Naive thymus-derived CD4-positive, alpha-beta T cell (primary cell): ENCODE measurements around the gene PRIM2. TPM values are rescaled to one million over a fixed set of nuclear protein-coding genes. Genes with fewer than 3 reads are reported as not detected.
"Not testable (repeated sequence)": the region's sequence is repeated elsewhere in the genome, so short reads cannot be mapped to it uniquely, and the experiment has no call there.

ENCODE experiments used
- ATAC-seq: fragments of 150-1000 bp; cut with Tn5 transposase; 2 replicates; pipeline ENCODE4 v1.10.0; 2021; ENCODE audit warnings: mild to moderate bottlenecking, moderate library complexity
- CTCF ChIA-PET: fragments of 350-600 bp; sonication (Branson Sonifier 250); formaldehyde crosslinking; loops from one replicate; lab custom pipeline; 2021; ENCODE audit warnings: antibody characterized with exemption; lab: Charles Lee
- POLR2A ChIA-PET: fragments of 350-600 bp; sonication (Branson Sonifier 250); formaldehyde crosslinking; loops from one replicate; lab custom pipeline; 2021; ENCODE audit warnings: antibody characterized with exemption, inconsistent platforms; lab: Charles Lee
- DNase-seq, 9 donors: peaks; one replicate each; pipeline versions ENCODE4 v3.0.0 to v3.0.0-alpha.2; 2020 to 2022; ENCODE audit warnings: mixed read lengths in 1 of 9
- H3K27ac ChIP-seq: one replicate; pipeline ENCODE4 v1.7.0; 2013; ENCODE audit warnings: mild to moderate bottlenecking, low read depth, low read length, moderate library complexity
- H3K27me3 ChIP-seq, 2 donors: one replicate each; pipeline ENCODE4 v1.7.0; 2013; ENCODE audit warnings: low read length in 2 of 2, mild to moderate bottlenecking in 2 of 2, moderate library complexity in 2 of 2; ENCODE audit not compliant: control insufficient read depth in 2 of 2, insufficient read depth in 2 of 2
- H3K36me3 ChIP-seq, 3 experiments: 1 replicate in 2 of 3; 2 replicates in 1 of 3; pipeline ENCODE4 v1.7.0; 2013; ENCODE audit warnings: low read length in 3 of 3, mild to moderate bottlenecking in 3 of 3, moderate library complexity in 1 of 3; ENCODE audit not compliant: insufficient read depth in 3 of 3, control insufficient read depth in 2 of 3
- H3K4me1 ChIP-seq, 2 donors: one replicate each; pipeline ENCODE4 v1.7.0; 2013; ENCODE audit warnings: low read length in 2 of 2, mild to moderate bottlenecking in 2 of 2, moderate library complexity in 1 of 2; ENCODE audit not compliant: control insufficient read depth in 2 of 2, insufficient read depth in 2 of 2
- H3K4me3 ChIP-seq: 2 replicates; pipeline ENCODE4 v1.7.0; 2013; ENCODE audit warnings: mild to moderate bottlenecking, low read length
- H3K9me3 ChIP-seq, 3 experiments: 1 replicate in 2 of 3; 2 replicates in 1 of 3; pipeline ENCODE4 v1.7.0; 2013; ENCODE audit warnings: low read length in 3 of 3; ENCODE audit not compliant: control insufficient read depth in 2 of 3
- H3K27ac Mint-ChIP-seq, 9 donors: one replicate each; pipeline ENCODE4 v1.8.0; 2020 to 2022; ENCODE audit warnings: mixed read lengths in 9 of 9, mild to moderate bottlenecking in 8 of 9, moderate library complexity in 5 of 9, inconsistent platforms in 2 of 9
- H3K27me3 Mint-ChIP-seq, 5 donors: one replicate each; pipeline ENCODE4 v1.8.0; 2021 to 2022; ENCODE audit warnings: mixed read lengths in 5 of 5, mild to moderate bottlenecking in 1 of 5
- H3K36me3 Mint-ChIP-seq, 5 donors: one replicate each; pipeline ENCODE4 v1.8.0; 2020 to 2022; ENCODE audit warnings: mixed read lengths in 5 of 5, mild to moderate bottlenecking in 3 of 5, inconsistent platforms in 1 of 5
- H3K4me1 Mint-ChIP-seq, 7 donors: one replicate each; pipeline ENCODE4 v1.8.0; 2020 to 2022; ENCODE audit warnings: mixed read lengths in 7 of 7, mild to moderate bottlenecking in 3 of 7, inconsistent platforms in 1 of 7
- H3K4me3 Mint-ChIP-seq, 10 donors: one replicate each; pipeline ENCODE4 v1.8.0; 2020 to 2022; ENCODE audit warnings: mild to moderate bottlenecking in 10 of 10, mixed read lengths in 10 of 10, moderate library complexity in 6 of 10, inconsistent platforms in 2 of 10
- H3K9me3 Mint-ChIP-seq, 11 donors: one replicate each; pipeline ENCODE4 v1.8.0; 2020 to 2022; ENCODE audit warnings: mixed read lengths in 11 of 11, mild to moderate bottlenecking in 4 of 11, inconsistent platforms in 1 of 11, moderate library complexity in 1 of 11
- intact Hi-C, 2 donors: fragments of 100-400 bp; cut with micrococcal nuclease; formaldehyde crosslinking; loops; one replicate each; pipeline ENCODE4 v1.15.1; 2023
- polyA plus RNA-seq, 2 donors: library from polyadenylated mRNA; unstranded; fragments of 300-500 nt; fragmentation: Illumina TruSeq; gene quantifications; one replicate each; pipeline ENCODE4 v1.2.3, GENCODE V29; 2021
- total RNA-seq, 6 experiments: library from RNA in 5 of 6; stranded (reverse) in 5 of 6; gene quantifications; 1 replicate in 5 of 6; 2 replicates in 1 of 6; pipeline ENCODE4 v1.2.3 and lab custom pipeline; 2021 to 2026

PRIM2 gene
- total and polyA plus RNA-seq, 7 experiments from 2014 or later, result 7.2 to 33.2 (median 11.9) TPM

- POLR2A ChIA-PET, result no interaction called here
- Mint-ChIP-seq H3K27me3 (no peaks in the 10 kb centered on the region), H3K4me1 (peaks cover 9 to 40% (median 24%) of the 10 kb centered on the region in 7 donors), H3K27ac (no peak overlapping the region), H3K36me3 (peaks cover 3 to 29% (median 10%) of the 10 kb centered on the region in 5 donors), H3K9me3 (peaks cover 0 to 5% (median 0%) of the 10 kb centered on the region in 11 donors), H3K4me3 (peak overlapping the region in 2 of 10 donors; percentile 23 to 42)
- no peaks in the 10 kb centered on the region for H3K27me3 ChIP-seq
- ATAC-seq (no peak), DNase-seq (no peak)
- no peaks in the 10 kb centered on the region for H3K36me3 ChIP-seq
- CTCF ChIA-PET, result no interaction called here
- H3K4me3 ChIP-seq, result no peak overlapping the region
- no peaks in the 10 kb centered on the region for H3K9me3 ChIP-seq
- H3K4me1 ChIP-seq, result peaks cover 0 to 5% of the 10 kb centered on the region in 2 donors
- no peak overlapping the region for H3K27ac ChIP-seq
- intact Hi-C loops, result no loop called here
Measured at GRCh38 chr6:57432919-57433684, 115.7 kb downstream of the PRIM2 start.

- H3K27me3 Mint-ChIP-seq, H3K36me3 ChIP-seq, ATAC-seq, POLR2A ChIA-PET, H3K4me3 ChIP-seq, H3K4me3 Mint-ChIP-seq, H3K27me3 ChIP-seq, DNase-seq, H3K4me1 ChIP-seq, H3K27ac Mint-ChIP-seq, intact Hi-C loops, H3K9me3 Mint-ChIP-seq, H3K27ac ChIP-seq, H3K9me3 ChIP-seq, CTCF ChIA-PET: not testable (repeated sequence)
- peaks cover 3 to 28% (median 10%) of the 10 kb centered on the region in 5 donors for H3K36me3 Mint-ChIP-seq
- peaks cover 9 to 39% (median 24%) of the 10 kb centered on the region in 7 donors for H3K4me1 Mint-ChIP-seq
Measured at GRCh38 chr6:57433790-57434189, 116.4 kb downstream of the PRIM2 start.

GRCh38 chr6:57434944-57435343 is 117.5 kb downstream of the PRIM2 start:
- no peak overlapping the region for H3K27ac Mint-ChIP-seq
- Histone ChIP-seq H3K4me3 (no peak overlapping the region), H3K9me3 (no peaks in the 10 kb centered on the region), H3K27ac (no peak overlapping the region), H3K36me3 (no peaks in the 10 kb centered on the region), H3K4me1 (peaks cover 0 to 5% of the 10 kb centered on the region in 2 donors), H3K27me3 (no peaks in the 10 kb centered on the region)
- H3K27me3 Mint-ChIP-seq, result no peaks in the 10 kb centered on the region
- no peak overlapping the region for H3K4me3 Mint-ChIP-seq
- ChIA-PET POLR2A (no interaction called here), CTCF (no interaction called here)
- peaks cover 9 to 33% (median 24%) of the 10 kb centered on the region in 7 donors for H3K4me1 Mint-ChIP-seq
- no peaks in the 10 kb centered on the region for H3K9me3 Mint-ChIP-seq
- no peak for DNase-seq
- no peak for ATAC-seq
- intact Hi-C loops, result no loop called here
- H3K36me3 Mint-ChIP-seq, result peaks cover 0 to 22% (median 10%) of the 10 kb centered on the region in 5 donors

- POLR2A ChIA-PET, result no interaction called here
- Mint-ChIP-seq H3K36me3 (peaks cover 0 to 22% (median 10%) of the 10 kb centered on the region in 5 donors), H3K9me3 (no peaks in the 10 kb centered on the region)
Measured at GRCh38 chr6:57435475-57436160, 118.2 kb downstream of the PRIM2 start.

GRCh38 chr6:57440735-57441134 is 123.3 kb downstream of the PRIM2 start:
- peaks cover 2 to 21% (median 8%) of the 10 kb centered on the region in 7 donors for H3K4me1 Mint-ChIP-seq
- H3K9me3 ChIP-seq, H3K9me3 Mint-ChIP-seq, H3K27ac ChIP-seq, H3K36me3 ChIP-seq, H3K4me1 ChIP-seq, H3K27ac Mint-ChIP-seq, CTCF ChIA-PET, H3K27me3 Mint-ChIP-seq, DNase-seq, H3K4me3 ChIP-seq, POLR2A ChIA-PET, ATAC-seq, H3K4me3 Mint-ChIP-seq, intact Hi-C loops, H3K27me3 ChIP-seq: not testable (repeated sequence)
- H3K36me3 Mint-ChIP-seq, result peaks cover 0 to 27% (median 12%) of the 10 kb centered on the region in 5 donors

More at GRCh38 chr6:57435475-57436160, 118.2 kb downstream of the PRIM2 start:
- ATAC-seq (no peak), DNase-seq (no peak)
- Histone ChIP-seq H3K27ac (no peak overlapping the region), H3K4me1 (peaks cover 0 to 5% of the 10 kb centered on the region in 2 donors), H3K27me3 (no peaks in the 10 kb centered on the region), H3K9me3 (no peaks in the 10 kb centered on the region), H3K36me3 (no peaks in the 10 kb centered on the region), H3K4me3 (no peak overlapping the region)
- intact Hi-C loops, result no loop called here
- peaks cover 9 to 30% (median 24%) of the 10 kb centered on the region in 7 donors for H3K4me1 Mint-ChIP-seq
- CTCF ChIA-PET, result no interaction called here
- no peak overlapping the region for H3K4me3 Mint-ChIP-seq
- H3K27me3 Mint-ChIP-seq, result no peaks in the 10 kb centered on the region
- H3K27ac Mint-ChIP-seq, result no peak overlapping the region

- ATAC-seq, CTCF ChIA-PET, H3K36me3 ChIP-seq, H3K9me3 ChIP-seq, H3K4me1 ChIP-seq, H3K27me3 Mint-ChIP-seq, POLR2A ChIA-PET, H3K4me3 Mint-ChIP-seq, DNase-seq, intact Hi-C loops, H3K27ac Mint-ChIP-seq, H3K27me3 ChIP-seq, H3K4me3 ChIP-seq, H3K27ac ChIP-seq, H3K9me3 Mint-ChIP-seq: not testable (repeated sequence)
- Mint-ChIP-seq H3K36me3 (peaks cover 0 to 17% (median 11%) of the 10 kb centered on the region in 5 donors), H3K4me1 (peaks cover 0 to 24% (median 8%) of the 10 kb centered on the region in 7 donors)
Measured at GRCh38 chr6:57442133-57442532, 124.7 kb downstream of the PRIM2 start.
